Measurements from ENCODE around the gene COPE. TPM values are rescaled to one million over a fixed set of nuclear protein-coding genes. Genes with fewer than 3 reads are reported as not detected.
A peak's percentile ranks its signal among the peaks of the same experiment; 100 is the strongest.
"Not testable (repeated sequence)": the region's sequence is repeated elsewhere in the genome, so short reads cannot be mapped to it uniquely, and the experiment has no call there.

Gene COPE
- total RNA-seq, 1 experiment from 2014 or later = 310 TPM

DNA sequence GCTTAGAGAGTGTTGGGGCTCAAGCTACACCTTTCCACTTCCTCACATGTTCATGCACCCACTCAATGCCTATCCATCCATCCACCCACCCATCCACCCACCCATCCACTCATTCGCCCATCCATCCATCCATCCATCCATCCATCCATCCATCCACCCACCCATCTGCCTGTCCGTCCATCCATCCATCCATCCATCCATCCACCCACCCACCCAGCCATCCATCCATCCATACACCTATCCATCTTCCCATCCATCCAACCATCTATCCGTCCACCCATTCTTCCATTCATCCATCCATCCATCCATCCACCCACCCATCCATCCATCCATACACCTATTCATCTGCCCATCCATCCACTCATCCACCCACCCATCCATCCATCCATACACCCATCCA, 34.9 kb upstream of the COPE start:
- H3K9me3 Mint-ChIP-seq (ENCODE audit: unreplicated experiment) = peaks cover 8% of the 10 kb centered on the region
- no peak overlapping the region for H3K4me3 Mint-ChIP-seq (ENCODE audit: unreplicated experiment)
- no peak for DNase-seq (ENCODE audit: unreplicated experiment)
- H3K27ac Mint-ChIP-seq (ENCODE audit: low read depth, unreplicated experiment) = no peak overlapping the region
- intact Hi-C loops (cut with micrococcal nuclease) = no loop called here
- ChIA-PET CTCF (no interaction called here), POLR2A (interaction anchor here (0.9 to 1.3 kb wide), 2 partner anchors 14 to 35 kb away, joined by 4 to 6 read pairs; partner anchors contain the start of genes COPE and DDX49)
- no TSS peak for BruUV-seq (replicated peaks)
- TF ChIP-seq, protein P1, sequence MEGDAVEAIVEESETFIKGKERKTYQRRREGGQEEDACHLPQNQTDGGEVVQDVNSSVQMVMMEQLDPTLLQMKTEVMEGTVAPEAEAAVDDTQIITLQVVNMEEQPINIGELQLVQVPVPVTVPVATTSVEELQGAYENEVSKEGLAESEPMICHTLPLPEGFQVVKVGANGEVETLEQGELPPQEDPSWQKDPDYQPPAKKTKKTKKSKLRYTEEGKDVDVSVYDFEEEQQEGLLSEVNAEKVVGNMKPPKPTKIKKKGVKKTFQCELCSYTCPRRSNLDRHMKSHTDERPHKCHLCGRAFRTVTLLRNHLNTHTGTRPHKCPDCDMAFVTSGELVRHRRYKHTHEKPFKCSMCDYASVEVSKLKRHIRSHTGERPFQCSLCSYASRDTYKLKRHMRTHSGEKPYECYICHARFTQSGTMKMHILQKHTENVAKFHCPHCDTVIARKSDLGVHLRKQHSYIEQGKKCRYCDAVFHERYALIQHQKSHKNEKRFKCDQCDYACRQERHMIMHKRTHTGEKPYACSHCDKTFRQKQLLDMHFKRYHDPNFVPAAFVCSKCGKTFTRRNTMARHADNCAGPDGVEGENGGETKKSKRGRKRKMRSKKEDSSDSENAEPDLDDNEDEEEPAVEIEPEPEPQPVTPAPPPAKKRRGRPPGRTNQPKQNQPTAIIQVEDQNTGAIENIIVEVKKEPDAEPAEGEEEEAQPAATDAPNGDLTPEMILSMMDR (IDR thresholded peaks at IDR 0.05; ENCODE audit: unreplicated experiment) = no peak
- H3K36me3 Mint-ChIP-seq (ENCODE audit: insufficient read depth, unreplicated experiment) = peaks cover 6% of the 10 kb centered on the region
- H3K4me1 Mint-ChIP-seq (ENCODE audit: insufficient read depth, unreplicated experiment) = peaks cover 18% of the 10 kb centered on the region
- H3K27me3 Mint-ChIP-seq (ENCODE audit: insufficient read depth, unreplicated experiment) = no peaks in the 10 kb centered on the region

DNA sequence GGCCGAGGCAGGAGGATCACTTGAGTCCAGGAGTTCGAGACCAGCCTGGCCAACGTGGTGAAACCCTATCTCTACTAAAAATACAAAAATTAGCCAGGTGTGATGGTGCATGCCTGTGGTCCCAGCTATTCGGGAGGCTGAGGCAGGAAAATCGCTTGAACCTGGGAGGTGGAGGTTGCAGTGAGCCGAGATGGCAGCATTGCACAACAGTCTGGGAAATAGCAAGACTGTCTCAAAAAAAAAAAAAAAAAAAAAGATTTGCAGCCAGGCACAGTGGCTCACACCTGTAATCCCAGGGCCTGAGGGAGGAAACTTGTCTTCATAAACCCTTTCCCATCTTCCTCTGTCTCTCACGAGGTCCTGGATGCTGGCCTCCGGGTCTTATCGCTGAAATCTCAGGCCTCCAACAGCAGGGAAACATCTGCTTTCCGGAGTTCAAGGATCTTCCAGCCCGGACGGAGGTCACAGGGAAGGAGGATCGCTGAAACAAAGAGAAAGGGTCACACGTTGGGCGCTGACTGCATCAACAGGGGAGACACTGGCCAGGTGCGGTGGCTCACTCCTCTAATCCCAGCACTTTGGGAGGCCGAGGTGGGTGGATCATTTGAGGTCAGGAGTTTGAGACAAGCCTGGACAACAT, 33.3 kb upstream of the COPE start:
- H3K4me3 Mint-ChIP-seq (ENCODE audit: unreplicated experiment); H3K27me3 Mint-ChIP-seq (ENCODE audit: insufficient read depth, unreplicated experiment); H3K9me3 Mint-ChIP-seq (ENCODE audit: unreplicated experiment); H3K27ac Mint-ChIP-seq (ENCODE audit: low read depth, unreplicated experiment); BruUV-seq (replicated peaks); H3K36me3 Mint-ChIP-seq (ENCODE audit: insufficient read depth, unreplicated experiment): not testable (repeated sequence)
- ChIA-PET POLR2A (interaction anchor here (0.7 to 1.4 kb wide), 4 partner anchors 13 to 33 kb away, joined by 3 to 6 read pairs (median 3); partner anchors contain the start of genes COPE and DDX49), CTCF (interaction anchor here (1.4 kb wide), 1 partner anchor 35 kb away, joined by 6 read pairs; no protein-coding TSS in a partner anchor)
- intact Hi-C loops (cut with micrococcal nuclease) = loop anchor here (2.0 kb wide), 1 partner anchor 14 kb away; no protein-coding TSS in a partner anchor
- peak; percentile 54 for DNase-seq (ENCODE audit: unreplicated experiment)
- H3K4me1 Mint-ChIP-seq (ENCODE audit: insufficient read depth, unreplicated experiment) = peaks cover 18% of the 10 kb centered on the region

DNA sequence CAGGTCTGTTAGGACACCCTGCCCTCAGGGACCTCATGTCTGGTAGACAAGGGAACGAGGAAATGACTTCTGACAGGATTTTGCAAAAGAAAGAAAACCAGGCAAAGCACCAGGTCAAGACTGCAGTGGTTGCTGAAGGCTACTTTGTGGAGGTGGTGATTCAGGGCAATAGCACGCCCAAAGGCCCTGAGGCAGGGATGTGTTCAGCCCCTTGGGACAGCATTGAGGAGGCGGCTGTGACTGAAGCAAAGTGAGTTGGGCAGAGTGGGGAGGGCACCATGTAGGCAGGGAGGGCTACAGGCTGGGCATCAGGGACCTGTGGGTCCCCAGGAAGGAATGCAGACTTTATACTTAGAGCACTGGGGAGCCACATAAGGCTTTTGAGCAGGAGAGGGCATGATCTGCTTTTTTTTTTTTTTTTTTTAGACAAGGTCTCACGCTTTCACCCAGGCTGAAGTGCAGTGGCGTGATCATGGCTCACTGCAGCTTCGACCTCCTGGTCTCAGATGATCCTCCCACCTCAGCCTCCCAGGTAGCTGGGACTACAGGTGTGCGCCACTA, 32.6 kb upstream of the COPE start:
- BruUV-seq (replicated peaks) = no TSS peak
- intact Hi-C loops (cut with micrococcal nuclease) = loop anchor here (2.0 kb wide), 1 partner anchor 15 kb away; no protein-coding TSS in a partner anchor
- Mint-ChIP-seq H3K36me3 (ENCODE audit: insufficient read depth, unreplicated experiment) (peaks cover 6% of the 10 kb centered on the region), H3K9me3 (ENCODE audit: unreplicated experiment) (peaks cover 8% of the 10 kb centered on the region), H3K4me3 (ENCODE audit: unreplicated experiment) (no peak overlapping the region), H3K27me3 (ENCODE audit: insufficient read depth, unreplicated experiment) (no peaks in the 10 kb centered on the region), H3K4me1 (ENCODE audit: insufficient read depth, unreplicated experiment) (peaks cover 18% of the 10 kb centered on the region), H3K27ac (ENCODE audit: low read depth, unreplicated experiment) (no peak overlapping the region)
- DNase-seq (ENCODE audit: unreplicated experiment) = peak; percentile 75
- ChIA-PET POLR2A (interaction anchor here (0.6 to 1.4 kb wide), 5 partner anchors 10 to 35 kb away, joined by 3 to 5 read pairs (median 4); partner anchors contain the start of genes COPE and DDX49), CTCF (interaction anchor here (1.6 kb wide), 1 partner anchor 9 kb away, joined by 3 read pairs; no protein-coding TSS in a partner anchor)
- TF ChIP-seq, protein P1 (IDR thresholded peaks at IDR 0.05; ENCODE audit: unreplicated experiment) = no peak

DNA sequence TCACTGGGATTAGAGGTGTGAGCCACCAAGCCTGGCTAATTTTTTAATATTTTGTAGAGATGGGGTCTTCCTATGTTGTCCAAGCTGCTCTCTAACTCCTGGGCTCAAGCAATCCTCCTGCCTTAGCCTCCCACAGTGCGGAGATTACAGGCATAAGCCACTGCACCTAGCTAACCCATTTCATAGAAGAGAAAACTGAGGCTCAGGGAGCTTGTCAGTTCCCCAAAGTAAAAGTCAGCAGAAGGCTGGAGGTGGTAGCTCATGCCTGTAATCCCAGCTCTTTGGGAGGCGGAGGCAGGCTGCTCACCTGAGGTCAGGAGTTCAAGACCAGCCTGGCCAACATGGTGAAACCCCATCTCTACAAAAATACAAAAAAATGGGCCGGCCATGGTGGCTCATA, 30.7 kb upstream of the COPE start:
- TF ChIP-seq, protein P1 (IDR thresholded peaks at IDR 0.05; ENCODE audit: unreplicated experiment) = no peak
- Mint-ChIP-seq H3K4me1 (ENCODE audit: insufficient read depth, unreplicated experiment) (peaks cover 18% of the 10 kb centered on the region), H3K4me3 (ENCODE audit: unreplicated experiment) (no peak overlapping the region), H3K9me3 (ENCODE audit: unreplicated experiment) (peaks cover 3% of the 10 kb centered on the region), H3K36me3 (ENCODE audit: insufficient read depth, unreplicated experiment) (peaks cover 6% of the 10 kb centered on the region), H3K27ac (ENCODE audit: low read depth, unreplicated experiment) (no peak overlapping the region), H3K27me3 (ENCODE audit: insufficient read depth, unreplicated experiment) (no peaks in the 10 kb centered on the region)
- POLR2A ChIA-PET = no interaction called here
- CTCF ChIA-PET = interaction anchor here (0.6 to 1.6 kb wide), 4 partner anchors 7 to 53 kb away, joined by 3 to 4 read pairs (median 3); no protein-coding TSS in a partner anchor
- intact Hi-C loops (cut with micrococcal nuclease) = no loop called here
- no TSS peak for BruUV-seq (replicated peaks)
- no peak for DNase-seq (ENCODE audit: unreplicated experiment)

Data from MCF 10A (cell line).